GM23338 (cell line): Measurements from ENCODE around the gene FGFR3. TPM values are rescaled to one million over a fixed set of nuclear protein-coding genes. Genes with fewer than 3 reads are reported as not detected.

Source experiments
- ATAC-seq: fragments of 200-7000 bp; cut with Tn5 transposase; 3 replicates; pipeline ENCODE4 v1.9.1; 2020
- DNase-seq: peaks from one replicate; pipeline ENCODE4 v3.0.0-alpha.2; 2015; ENCODE audit warnings: low spot score
- H2AFZ ChIP-seq: fragments of 200-600 bp; sonication (generic); 2 replicates; pipeline ENCODE4 v1.8.0; 2016; ENCODE audit warnings: antibody characterized with exemption, mild to moderate bottlenecking, moderate library complexity
- H3F3A ChIP-seq: fragments of 200-600 bp; sonication (generic); replicated peaks from 2 replicates; pipeline ENCODE4 v1.8.0; 2017; ENCODE audit warnings: antibody characterized with exemption, mixed run types, low read depth
- H3K27ac ChIP-seq: fragments of 200-600 bp; sonication (generic); 2 replicates; pipeline ENCODE4 v1.6.1; 2016; ENCODE audit warnings: low read depth
- H3K27me3 ChIP-seq: fragments of 200-600 bp; sonication (generic); 2 replicates; pipeline ENCODE4 v1.8.0; 2016; ENCODE audit warnings: mild to moderate bottlenecking, mixed run types, moderate library complexity; ENCODE audit not compliant: insufficient read depth
- H3K36me3 ChIP-seq: fragments of 200-600 bp; sonication (generic); 2 replicates; pipeline ENCODE4 v1.8.0; 2016; ENCODE audit warnings: mild to moderate bottlenecking; ENCODE audit not compliant: insufficient read depth
- H3K4me1 ChIP-seq: fragments of 200-600 bp; sonication (generic); 2 replicates; pipeline ENCODE4 v1.8.0; 2016; ENCODE audit warnings: mild to moderate bottlenecking, moderate library complexity; ENCODE audit not compliant: insufficient read depth
- H3K4me2 ChIP-seq: fragments of 200-600 bp; sonication (generic); 2 replicates; pipeline ENCODE4 v1.7.1; 2017; ENCODE audit warnings: mixed run types
- H3K4me3 ChIP-seq: fragments of 200-600 bp; sonication (generic); 2 replicates; pipeline ENCODE4 v1.6.1; 2016; ENCODE audit warnings: mixed run types
- H3K79me2 ChIP-seq: fragments of 200-600 bp; sonication (generic); replicated peaks from 2 replicates; pipeline ENCODE4 v1.8.0; 2017; ENCODE audit warnings: mild to moderate bottlenecking; ENCODE audit not compliant: insufficient read depth
- H3K9me2 ChIP-seq: fragments of 200-600 bp; sonication (generic); 2 replicates; pipeline ENCODE4 v1.8.0; 2017; ENCODE audit not compliant: insufficient read depth
- H4K20me1 ChIP-seq: fragments of 200-600 bp; sonication (generic); replicated peaks from 2 replicates; pipeline ENCODE4 v1.8.0; 2017; ENCODE audit warnings: mild to moderate bottlenecking; ENCODE audit not compliant: insufficient read depth
- H3K27ac Mint-ChIP-seq: 2 replicates; pipeline ENCODE4 v1.8.0; 2020; ENCODE audit warnings: inconsistent platforms, mild to moderate bottlenecking, moderate library complexity, mixed read lengths
- H3K27me3 Mint-ChIP-seq: 3 replicates; pipeline ENCODE4 v1.8.0; 2022; ENCODE audit warnings: low read depth, mild to moderate bottlenecking, moderate library complexity, mixed read lengths, inconsistent platforms; ENCODE audit not compliant: insufficient read depth, poor library complexity
- H3K36me3 Mint-ChIP-seq: 3 replicates; pipeline ENCODE4 v1.8.0; 2021; ENCODE audit warnings: low read depth, mild to moderate bottlenecking, inconsistent platforms, moderate library complexity, mixed read lengths
- H3K4me1 Mint-ChIP-seq: 3 replicates; pipeline ENCODE4 v1.8.0; 2020; ENCODE audit warnings: mild to moderate bottlenecking, inconsistent platforms, mixed read lengths
- H3K4me3 Mint-ChIP-seq: 3 replicates; pipeline ENCODE4 v1.8.0; 2021; ENCODE audit warnings: moderate library complexity, mild to moderate bottlenecking, inconsistent platforms, mixed read lengths
- H3K9me3 Mint-ChIP-seq: 3 replicates; pipeline ENCODE4 v1.8.0; 2020; ENCODE audit warnings: moderate library complexity, mild to moderate bottlenecking, inconsistent platforms, mixed read lengths
- CREB1 ChIP-seq: fragments of 250-450 bp; sonication (Bioruptor Pico); IDR thresholded peaks from 2 replicates; pipeline ENCODE4 v1.5.0; 2020; ENCODE audit warnings: low read depth, mild to moderate bottlenecking, moderate library complexity
- CTCF ChIP-seq, 2 experiments: fragments of 200-600 bp in 1 of 2; sonication (generic) in 1 of 2; conservative IDR thresholded peaks; 2 replicates each; pipeline versions ENCODE4 v1.5.1 to v1.6.1; 2016 to 2017; ENCODE audit warnings: antibody characterized with exemption in 2 of 2, low read depth in 2 of 2, mild to moderate bottlenecking in 2 of 2, moderate library complexity in 1 of 2
- ETS1 ChIP-seq: IDR thresholded peaks from 2 replicates; pipeline ENCODE4 v1.6.1; 2016; ENCODE audit warnings: antibody characterized with exemption
- EZH2phosphoT487 ChIP-seq: fragments of 200-600 bp; sonication (generic); IDR thresholded peaks from one replicate; pipeline ENCODE4 v1.8.1; 2018; ENCODE audit warnings: antibody characterized with exemption; ENCODE audit not compliant: unreplicated experiment
- JUNB ChIP-seq: IDR thresholded peaks from one replicate; pipeline ENCODE4 v1.6.1; 2016; ENCODE audit warnings: antibody characterized with exemption; ENCODE audit not compliant: unreplicated experiment
- NANOG ChIP-seq: IDR thresholded peaks from 2 replicates; pipeline ENCODE4 v1.6.1; 2016; ENCODE audit warnings: antibody characterized with exemption, borderline replicate concordance
- POLR2AphosphoS5 ChIP-seq: IDR thresholded peaks from 2 replicates; pipeline ENCODE4 v1.6.1; 2016; ENCODE audit warnings: antibody characterized with exemption, low read depth
- REST ChIP-seq: IDR thresholded peaks from one replicate; pipeline ENCODE4 v1.6.1; 2018; ENCODE audit warnings: antibody characterized with exemption; ENCODE audit not compliant: unreplicated experiment
- STAT1 ChIP-seq: IDR thresholded peaks from one replicate; pipeline ENCODE4 v1.6.1; 2016; ENCODE audit warnings: antibody characterized with exemption; ENCODE audit not compliant: unreplicated experiment
- ZNF114 ChIP-seq: fragments of 250-450 bp; sonication (Bioruptor Pico); IDR thresholded peaks from 2 replicates; pipeline ENCODE4 v1.5.0; 2020; ENCODE audit warnings: mild to moderate bottlenecking, moderate library complexity
- ZNF331 ChIP-seq: fragments of 250-450 bp; sonication (Bioruptor Pico); IDR thresholded peaks from 2 replicates; pipeline ENCODE4 v1.5.0; 2020; ENCODE audit warnings: low read depth, mild to moderate bottlenecking, moderate library complexity
- polyA plus RNA-seq: library from polyadenylated mRNA; unstranded; fragments of >200 nt; fragmentation: Nextera tagmentation; extraction: Ambion mirVana; gene quantifications from 2 replicates; pipeline ENCODE4 v1.2.1, GENCODE V29; 2016
- total RNA-seq: library from RNA; depleted of rRNA; stranded (reverse); fragments of >200 nt; shearing (Covaris generic); gene quantifications from 2 replicates; pipeline ENCODE4 v1.2.3, GENCODE V29; 2014
- TF ChIP-seq, protein P1 (sequence below): fragments of 250-450 bp; sonication (Bioruptor Pico); IDR thresholded peaks from 2 replicates; pipeline ENCODE4 v1.5.0; 2020; ENCODE audit warnings: mild to moderate bottlenecking, moderate library complexity

Gene FGFR3
- total and polyA plus RNA-seq, 2 experiments from 2014 or later, result 3.6 to 17.4 TPM

GRCh38 chr4:1760521-1761071, 32.5 kb upstream of the FGFR3 start (continued):
- TF ChIP-seq NANOG (no peak), EZH2phosphoT487 (no peak), STAT1 (no peak)

GRCh38 chr4:1761130-1761689, 31.9 kb upstream of the FGFR3 start:
- H3F3A ChIP-seq, result no peaks in the 10 kb centered on the region
- H3K27ac Mint-ChIP-seq, result no peak overlapping the region
- H3K27me3 Mint-ChIP-seq, result peaks cover 14% of the 10 kb centered on the region
- no peaks in the 10 kb centered on the region for H3K79me2 ChIP-seq
- H3K36me3 ChIP-seq, result no peaks in the 10 kb centered on the region
- no peaks in the 10 kb centered on the region for H3K27me3 ChIP-seq
- no peak overlapping the region for H2AFZ ChIP-seq
- ATAC-seq (no peak), DNase-seq (no peak)
- no peaks in the 10 kb centered on the region; the same call in 2 of the 3 replicates for H3K9me3 Mint-ChIP-seq
- no peaks in the 10 kb centered on the region for H3K9me2 ChIP-seq
- H3K36me3 Mint-ChIP-seq, result no peaks in the 10 kb centered on the region
- no peak overlapping the region for H3K4me3 Mint-ChIP-seq
- peaks cover 9% of the 10 kb centered on the region for H3K4me1 Mint-ChIP-seq
- H3K4me3 ChIP-seq, result no peak overlapping the region
- H3K4me1 ChIP-seq, result peaks cover 11% of the 10 kb centered on the region; the same call in 1 of the 2 replicates
- no peak overlapping the region for H3K4me2 ChIP-seq
- no peaks in the 10 kb centered on the region for H4K20me1 ChIP-seq
- H3K27ac ChIP-seq, result no peak overlapping the region
- TF ChIP-seq JUNB (no peak), CTCF (conservative IDR thresholded peaks at IDR 0.05; ENCODE audit: low read depth in 2 of 2) (no peak), CREB1 (CRISPR knock-in tag) (no peak), STAT1 (no peak), ETS1 (no peak), NANOG (no peak), EZH2phosphoT487 (no peak), ZNF331 (CRISPR knock-in tag) (no peak), REST (no peak), ZNF114 (CRISPR knock-in tag) (no peak), POLR2AphosphoS5 (no peak)
- TF ChIP-seq, protein P1, sequence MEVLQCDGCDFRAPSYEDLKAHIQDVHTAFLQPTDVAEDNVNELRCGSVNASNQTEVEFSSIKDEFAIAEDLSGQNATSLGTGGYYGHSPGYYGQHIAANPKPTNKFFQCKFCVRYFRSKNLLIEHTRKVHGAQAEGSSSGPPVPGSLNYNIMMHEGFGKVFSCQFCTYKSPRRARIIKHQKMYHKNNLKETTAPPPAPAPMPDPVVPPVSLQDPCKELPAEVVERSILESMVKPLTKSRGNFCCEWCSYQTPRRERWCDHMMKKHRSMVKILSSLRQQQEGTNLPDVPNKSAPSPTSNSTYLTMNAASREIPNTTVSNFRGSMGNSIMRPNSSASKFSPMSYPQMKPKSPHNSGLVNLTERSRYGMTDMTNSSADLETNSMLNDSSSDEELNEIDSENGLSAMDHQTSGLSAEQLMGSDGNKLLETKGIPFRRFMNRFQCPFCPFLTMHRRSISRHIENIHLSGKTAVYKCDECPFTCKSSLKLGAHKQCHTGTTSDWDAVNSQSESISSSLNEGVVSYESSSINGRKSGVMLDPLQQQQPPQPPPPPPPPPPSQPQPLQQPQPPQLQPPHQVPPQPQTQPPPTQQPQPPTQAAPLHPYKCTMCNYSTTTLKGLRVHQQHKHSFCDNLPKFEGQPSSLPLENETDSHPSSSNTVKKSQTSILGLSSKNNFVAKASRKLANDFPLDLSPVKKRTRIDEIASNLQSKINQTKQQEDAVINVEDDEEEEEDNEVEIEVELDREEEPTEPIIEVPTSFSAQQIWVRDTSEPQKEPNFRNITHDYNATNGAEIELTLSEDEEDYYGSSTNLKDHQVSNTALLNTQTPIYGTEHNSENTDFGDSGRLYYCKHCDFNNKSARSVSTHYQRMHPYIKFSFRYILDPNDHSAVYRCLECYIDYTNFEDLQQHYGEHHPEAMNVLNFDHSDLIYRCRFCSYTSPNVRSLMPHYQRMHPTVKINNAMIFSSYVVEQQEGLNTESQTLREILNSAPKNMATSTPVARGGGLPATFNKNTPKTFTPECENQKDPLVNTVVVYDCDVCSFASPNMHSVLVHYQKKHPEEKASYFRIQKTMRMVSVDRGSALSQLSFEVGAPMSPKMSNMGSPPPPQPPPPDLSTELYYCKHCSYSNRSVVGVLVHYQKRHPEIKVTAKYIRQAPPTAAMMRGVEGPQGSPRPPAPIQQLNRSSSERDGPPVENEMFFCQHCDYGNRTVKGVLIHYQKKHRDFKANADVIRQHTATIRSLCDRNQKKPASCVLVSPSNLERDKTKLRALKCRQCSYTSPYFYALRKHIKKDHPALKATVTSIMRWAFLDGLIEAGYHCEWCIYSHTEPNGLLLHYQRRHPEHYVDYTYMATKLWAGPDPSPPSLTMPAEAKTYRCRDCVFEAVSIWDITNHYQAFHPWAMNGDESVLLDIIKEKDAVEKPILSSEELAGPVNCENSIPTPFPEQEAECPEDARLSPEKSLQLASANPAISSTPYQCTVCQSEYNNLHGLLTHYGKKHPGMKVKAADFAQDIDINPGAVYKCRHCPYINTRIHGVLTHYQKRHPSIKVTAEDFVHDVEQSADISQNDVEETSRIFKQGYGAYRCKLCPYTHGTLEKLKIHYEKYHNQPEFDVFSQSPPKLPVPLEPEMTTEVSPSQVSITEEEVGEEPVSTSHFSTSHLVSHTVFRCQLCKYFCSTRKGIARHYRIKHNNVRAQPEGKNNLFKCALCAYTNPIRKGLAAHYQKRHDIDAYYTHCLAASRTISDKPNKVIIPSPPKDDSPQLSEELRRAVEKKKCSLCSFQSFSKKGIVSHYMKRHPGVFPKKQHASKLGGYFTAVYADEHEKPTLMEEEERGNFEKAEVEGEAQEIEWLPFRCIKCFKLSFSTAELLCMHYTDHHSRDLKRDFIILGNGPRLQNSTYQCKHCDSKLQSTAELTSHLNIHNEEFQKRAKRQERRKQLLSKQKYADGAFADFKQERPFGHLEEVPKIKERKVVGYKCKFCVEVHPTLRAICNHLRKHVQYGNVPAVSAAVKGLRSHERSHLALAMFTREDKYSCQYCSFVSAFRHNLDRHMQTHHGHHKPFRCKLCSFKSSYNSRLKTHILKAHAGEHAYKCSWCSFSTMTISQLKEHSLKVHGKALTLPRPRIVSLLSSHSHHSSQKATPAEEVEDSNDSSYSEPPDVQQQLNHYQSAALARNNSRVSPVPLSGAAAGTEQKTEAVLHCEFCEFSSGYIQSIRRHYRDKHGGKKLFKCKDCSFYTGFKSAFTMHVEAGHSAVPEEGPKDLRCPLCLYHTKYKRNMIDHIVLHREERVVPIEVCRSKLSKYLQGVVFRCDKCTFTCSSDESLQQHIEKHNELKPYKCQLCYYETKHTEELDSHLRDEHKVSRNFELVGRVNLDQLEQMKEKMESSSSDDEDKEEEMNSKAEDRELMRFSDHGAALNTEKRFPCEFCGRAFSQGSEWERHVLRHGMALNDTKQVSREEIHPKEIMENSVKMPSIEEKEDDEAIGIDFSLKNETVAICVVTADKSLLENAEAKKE, result no peak
